Fibroblast of lung (primary cell): ENCODE results near the gene CXCR1.

Experiments
- EZH2 ChIP-seq: IDR thresholded peaks from 2 replicates; pipeline ENCODE4 v1.5.1; 2012; ENCODE audit warnings: low read length, control low read depth, mild to moderate bottlenecking; ENCODE audit errors: missing control alignments
- TF ChIP-seq, protein P1 (sequence below), 2 donors: IDR thresholded peaks in 1 of 2; conservative IDR thresholded peaks in 1 of 2; 1 replicate in 1 of 2; 2 replicates in 1 of 2; pipeline ENCODE4 v1.5.1; 2011 to 2012; ENCODE audit warnings: low read length in 2 of 2, control low read depth in 1 of 2, inconsistent platforms in 1 of 2, low read depth in 1 of 2, mild to moderate bottlenecking in 1 of 2

DNA sequence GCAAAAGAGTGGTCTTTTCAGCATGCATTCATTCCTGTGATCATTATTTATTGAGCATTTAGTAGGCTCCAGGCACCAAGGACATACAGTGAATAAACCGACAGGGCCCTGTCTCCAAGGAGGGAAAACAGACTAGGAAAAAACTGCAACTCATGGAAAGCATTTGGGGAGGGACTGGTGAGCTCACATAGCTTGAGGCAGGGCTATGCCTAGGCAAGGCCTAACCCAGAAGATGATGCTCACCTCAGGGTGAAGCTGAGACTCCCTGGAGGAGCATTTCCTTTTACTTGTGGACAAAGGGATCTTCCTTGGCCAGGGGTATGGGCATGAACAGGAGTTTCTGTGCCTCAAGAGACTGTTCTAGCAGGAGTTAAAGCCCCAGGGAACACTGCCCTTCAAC lies 3.9 kb downstream of the CXCR1 start:
- TF ChIP-seq, protein P1, sequence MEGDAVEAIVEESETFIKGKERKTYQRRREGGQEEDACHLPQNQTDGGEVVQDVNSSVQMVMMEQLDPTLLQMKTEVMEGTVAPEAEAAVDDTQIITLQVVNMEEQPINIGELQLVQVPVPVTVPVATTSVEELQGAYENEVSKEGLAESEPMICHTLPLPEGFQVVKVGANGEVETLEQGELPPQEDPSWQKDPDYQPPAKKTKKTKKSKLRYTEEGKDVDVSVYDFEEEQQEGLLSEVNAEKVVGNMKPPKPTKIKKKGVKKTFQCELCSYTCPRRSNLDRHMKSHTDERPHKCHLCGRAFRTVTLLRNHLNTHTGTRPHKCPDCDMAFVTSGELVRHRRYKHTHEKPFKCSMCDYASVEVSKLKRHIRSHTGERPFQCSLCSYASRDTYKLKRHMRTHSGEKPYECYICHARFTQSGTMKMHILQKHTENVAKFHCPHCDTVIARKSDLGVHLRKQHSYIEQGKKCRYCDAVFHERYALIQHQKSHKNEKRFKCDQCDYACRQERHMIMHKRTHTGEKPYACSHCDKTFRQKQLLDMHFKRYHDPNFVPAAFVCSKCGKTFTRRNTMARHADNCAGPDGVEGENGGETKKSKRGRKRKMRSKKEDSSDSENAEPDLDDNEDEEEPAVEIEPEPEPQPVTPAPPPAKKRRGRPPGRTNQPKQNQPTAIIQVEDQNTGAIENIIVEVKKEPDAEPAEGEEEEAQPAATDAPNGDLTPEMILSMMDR (conservative IDR thresholded peaks at IDR 0.05 in 1 of 2, IDR thresholded peaks at IDR 0.05 in 1 of 2; ENCODE audit: low read depth in 1 of 2, low read length in 2 of 2), result no peak
- no peak for TF ChIP-seq EZH2
